ENCODE results near the gene IL17RE. TPM values are rescaled to one million over a fixed set of nuclear protein-coding genes. Genes with fewer than 3 reads are reported as not detected.
A peak's percentile ranks its signal among the peaks of the same experiment; 100 is the strongest.

The IL17RE gene
- total RNA-seq, 1 experiment from 2014 or later, result not detected

- no peaks in the 10 kb centered on the region for H3K9me3 ChIP-seq (ENCODE audit: low read length)
- H3K4me1 ChIP-seq (ENCODE audit: low read length), result no peaks in the 10 kb centered on the region
- no peak overlapping the region for H3K4me2 ChIP-seq (ENCODE audit: low read depth, low read length, poor library complexity, severe bottlenecking)
- no peaks in the 10 kb centered on the region for H3K27me3 ChIP-seq (ENCODE audit: low read length)
- no peak overlapping the region for H2AFZ ChIP-seq (ENCODE audit: low read length)
- no peak for DNase-seq
- no peaks in the 10 kb centered on the region for H4K20me1 ChIP-seq (ENCODE audit: insufficient read depth, low read depth, low read length)
- no peaks in the 10 kb centered on the region for H3K9me2 ChIP-seq (replicated peaks; ENCODE audit: insufficient read depth, low read length)
- no peak overlapping the region for H3K27ac ChIP-seq (ENCODE audit: low read length)
- no peaks in the 10 kb centered on the region for H3K79me2 ChIP-seq (ENCODE audit: low read length)
- no peak overlapping the region for H3K4me3 ChIP-seq (ENCODE audit: low read length)
- no peak overlapping the region for H3K9ac ChIP-seq (ENCODE audit: low read length)
- no peaks in the 10 kb centered on the region for H3K36me3 ChIP-seq (ENCODE audit: insufficient read depth, low read length)
Observed at GRCh38 chr3:9906480-9906879, 3.8 kb downstream of the IL17RE start.

- Histone ChIP-seq H3K4me1 (ENCODE audit: low read length) (no peaks in the 10 kb centered on the region), H3K4me3 (ENCODE audit: low read length) (no peak overlapping the region), H3K4me2 (ENCODE audit: low read depth, low read length, poor library complexity, severe bottlenecking) (no peak overlapping the region), H4K20me1 (ENCODE audit: insufficient read depth, low read depth, low read length) (no peaks in the 10 kb centered on the region), H2AFZ (ENCODE audit: low read length) (no peak overlapping the region), H3K9ac (ENCODE audit: low read length) (no peak overlapping the region), H3K9me3 (ENCODE audit: low read length) (no peaks in the 10 kb centered on the region), H3K36me3 (ENCODE audit: insufficient read depth, low read length) (no peaks in the 10 kb centered on the region), H3K27ac (ENCODE audit: low read length) (no peak overlapping the region), H3K9me2 (replicated peaks; ENCODE audit: insufficient read depth, low read length) (no peaks in the 10 kb centered on the region), H3K79me2 (ENCODE audit: low read length) (no peaks in the 10 kb centered on the region), H3K27me3 (ENCODE audit: low read length) (no peaks in the 10 kb centered on the region)
- DNase-seq, result no peak
Observed at GRCh38 chr3:9908286-9908685, 5.6 kb downstream of the IL17RE start.

- no peaks in the 10 kb centered on the region for H3K36me3 ChIP-seq (ENCODE audit: insufficient read depth, low read length)
- no peaks in the 10 kb centered on the region for H3K9me3 ChIP-seq (ENCODE audit: low read length)
- no peak overlapping the region for H3K9ac ChIP-seq (ENCODE audit: low read length)
- H4K20me1 ChIP-seq (ENCODE audit: insufficient read depth, low read depth, low read length), result no peaks in the 10 kb centered on the region
- no peaks in the 10 kb centered on the region for H3K27me3 ChIP-seq (ENCODE audit: low read length)
- no peak for DNase-seq
- H3K79me2 ChIP-seq (ENCODE audit: low read length), result no peaks in the 10 kb centered on the region
- no peaks in the 10 kb centered on the region for H3K4me1 ChIP-seq (ENCODE audit: low read length)
- no peak overlapping the region for H3K27ac ChIP-seq (ENCODE audit: low read length)
- no peaks in the 10 kb centered on the region for H3K9me2 ChIP-seq (replicated peaks; ENCODE audit: insufficient read depth, low read length)
- no peak overlapping the region for H3K4me3 ChIP-seq (ENCODE audit: low read length)
- H3K4me2 ChIP-seq (ENCODE audit: low read depth, low read length, poor library complexity, severe bottlenecking), result no peak overlapping the region
- H2AFZ ChIP-seq (ENCODE audit: low read length), result no peak overlapping the region
Observed at GRCh38 chr3:9909221-9910013, 6.8 kb downstream of the IL17RE start.

GRCh38 chr3:9911863-9912262 lies 9.2 kb downstream of the IL17RE start:
- no peak overlapping the region for H3K27ac ChIP-seq (ENCODE audit: low read length)
- H3K4me3 ChIP-seq (ENCODE audit: low read length), result no peak overlapping the region
- no peaks in the 10 kb centered on the region for H3K36me3 ChIP-seq (ENCODE audit: insufficient read depth, low read length)
- H3K27me3 ChIP-seq (ENCODE audit: low read length), result no peaks in the 10 kb centered on the region
- H3K4me2 ChIP-seq (ENCODE audit: low read depth, low read length, poor library complexity, severe bottlenecking), result no peak overlapping the region
- no peaks in the 10 kb centered on the region for H3K9me2 ChIP-seq (replicated peaks; ENCODE audit: insufficient read depth, low read length)
- H3K9me3 ChIP-seq (ENCODE audit: low read length), result no peaks in the 10 kb centered on the region
- no peak overlapping the region for H2AFZ ChIP-seq (ENCODE audit: low read length)
- no peaks in the 10 kb centered on the region for H3K4me1 ChIP-seq (ENCODE audit: low read length)
- H4K20me1 ChIP-seq (ENCODE audit: insufficient read depth, low read depth, low read length), result no peaks in the 10 kb centered on the region
- no peak overlapping the region for H3K9ac ChIP-seq (ENCODE audit: low read length)
- no peak for DNase-seq
- H3K79me2 ChIP-seq (ENCODE audit: low read length), result no peaks in the 10 kb centered on the region

GRCh38 chr3:9912294-9912935 lies 9.8 kb downstream of the IL17RE start:
- H3K27ac ChIP-seq (ENCODE audit: low read length), result no peak overlapping the region
- no peak overlapping the region for H2AFZ ChIP-seq (ENCODE audit: low read length)
- H3K4me3 ChIP-seq (ENCODE audit: low read length), result no peak overlapping the region
- no peak overlapping the region for H3K9ac ChIP-seq (ENCODE audit: low read length)
- H3K9me3 ChIP-seq (ENCODE audit: low read length), result no peaks in the 10 kb centered on the region
- no peak overlapping the region for H3K4me2 ChIP-seq (ENCODE audit: low read depth, low read length, poor library complexity, severe bottlenecking)
- DNase-seq, result no peak
- H3K36me3 ChIP-seq (ENCODE audit: insufficient read depth, low read length), result no peaks in the 10 kb centered on the region
- H3K79me2 ChIP-seq (ENCODE audit: low read length), result no peaks in the 10 kb centered on the region
- H4K20me1 ChIP-seq (ENCODE audit: insufficient read depth, low read depth, low read length), result no peaks in the 10 kb centered on the region
- H3K27me3 ChIP-seq (ENCODE audit: low read length), result no peaks in the 10 kb centered on the region
- H3K4me1 ChIP-seq (ENCODE audit: low read length), result no peaks in the 10 kb centered on the region
- no peaks in the 10 kb centered on the region for H3K9me2 ChIP-seq (replicated peaks; ENCODE audit: insufficient read depth, low read length)

- Histone ChIP-seq H3K9ac (ENCODE audit: low read length) (no peak overlapping the region), H3K79me2 (ENCODE audit: low read length) (no peaks in the 10 kb centered on the region), H3K36me3 (ENCODE audit: insufficient read depth, low read length) (no peaks in the 10 kb centered on the region), H3K4me3 (ENCODE audit: low read length) (no peak overlapping the region), H4K20me1 (ENCODE audit: insufficient read depth, low read depth, low read length) (no peaks in the 10 kb centered on the region), H3K27ac (ENCODE audit: low read length) (no peak overlapping the region), H3K27me3 (ENCODE audit: low read length) (no peaks in the 10 kb centered on the region), H3K4me2 (ENCODE audit: low read depth, low read length, poor library complexity, severe bottlenecking) (no peak overlapping the region), H3K9me2 (replicated peaks; ENCODE audit: insufficient read depth, low read length) (no peaks in the 10 kb centered on the region), H3K4me1 (ENCODE audit: low read length) (no peaks in the 10 kb centered on the region), H2AFZ (ENCODE audit: low read length) (no peak overlapping the region), H3K9me3 (ENCODE audit: low read length) (no peaks in the 10 kb centered on the region)
- DNase-seq, result no peak
Observed at GRCh38 chr3:9913601-9914000, 11.0 kb downstream of the IL17RE start.

GRCh38 chr3:9914011-9914410 lies 11.4 kb downstream of the IL17RE start:
- Histone ChIP-seq H3K36me3 (ENCODE audit: insufficient read depth, low read length) (no peaks in the 10 kb centered on the region), H3K4me2 (ENCODE audit: low read depth, low read length, poor library complexity, severe bottlenecking) (no peak overlapping the region), H3K79me2 (ENCODE audit: low read length) (no peaks in the 10 kb centered on the region), H3K9ac (ENCODE audit: low read length) (no peak overlapping the region), H3K27ac (ENCODE audit: low read length) (no peak overlapping the region), H3K27me3 (ENCODE audit: low read length) (no peaks in the 10 kb centered on the region), H3K9me2 (replicated peaks; ENCODE audit: insufficient read depth, low read length) (no peaks in the 10 kb centered on the region), H3K4me3 (ENCODE audit: low read length) (no peak overlapping the region), H3K9me3 (ENCODE audit: low read length) (no peaks in the 10 kb centered on the region), H4K20me1 (ENCODE audit: insufficient read depth, low read depth, low read length) (no peaks in the 10 kb centered on the region), H3K4me1 (ENCODE audit: low read length) (no peaks in the 10 kb centered on the region), H2AFZ (ENCODE audit: low read length) (no peak overlapping the region)
- DNase-seq, result peak; percentile 35

GRCh38 chr3:9914559-9915253 lies 12.1 kb downstream of the IL17RE start:
- H3K9me2 ChIP-seq (replicated peaks; ENCODE audit: insufficient read depth, low read length), result no peaks in the 10 kb centered on the region

More at GRCh38 chr3:9914559-9915253, 12.1 kb downstream of the IL17RE start:
- no peaks in the 10 kb centered on the region for H3K4me1 ChIP-seq (ENCODE audit: low read length)
- no peaks in the 10 kb centered on the region for H3K79me2 ChIP-seq (ENCODE audit: low read length)
- H3K36me3 ChIP-seq (ENCODE audit: insufficient read depth, low read length), result no peaks in the 10 kb centered on the region
- DNase-seq, result no peak
- H3K4me2 ChIP-seq (ENCODE audit: low read depth, low read length, poor library complexity, severe bottlenecking), result no peak overlapping the region
- no peaks in the 10 kb centered on the region for H3K9me3 ChIP-seq (ENCODE audit: low read length)
- no peaks in the 10 kb centered on the region for H4K20me1 ChIP-seq (ENCODE audit: insufficient read depth, low read depth, low read length)
- no peak overlapping the region for H3K9ac ChIP-seq (ENCODE audit: low read length)
- no peak overlapping the region for H3K27ac ChIP-seq (ENCODE audit: low read length)
- H3K27me3 ChIP-seq (ENCODE audit: low read length), result no peaks in the 10 kb centered on the region
- H2AFZ ChIP-seq (ENCODE audit: low read length), result no peak overlapping the region
- H3K4me3 ChIP-seq (ENCODE audit: low read length), result no peak overlapping the region

Measured in Karpas-422 (cell line).